PC-9 (cell line): ENCODE measurements around the gene TRAPPC12. TPM values are rescaled to one million over a fixed set of nuclear protein-coding genes. Genes with fewer than 3 reads are reported as not detected.
A peak's percentile ranks its signal among the peaks of the same experiment; 100 is the strongest.

Experiments used
- BruUV-seq: library from RNA; stranded (reverse); fragments of 400-500 nt; replicated peaks from 2 replicates; lab custom pipeline; 2021; lab: Mats Ljungman, UMichigan
- CTCF ChIA-PET: fragments of 300-600 bp; sonication (Branson Sonifier 250); formaldehyde crosslinking; loops from one replicate; lab custom pipeline; 2022; ENCODE audit warnings: antibody characterized with exemption; lab: Charles Lee
- POLR2A ChIA-PET: fragments of 300-600 bp; sonication (Branson Sonifier 250); formaldehyde crosslinking; loops from one replicate; lab custom pipeline; 2022; ENCODE audit warnings: antibody characterized with exemption; ENCODE audit not compliant: unreplicated experiment; lab: Charles Lee
- DNase-seq, 2 experiments: peaks; one replicate each; pipeline versions ENCODE4 v3.0.0 to v3.0.0-alpha.2; 2015 to 2022; ENCODE audit warnings: mixed read lengths in 1 of 2
- H2AFZ ChIP-seq: fragments of 200-600 bp; sonication (generic); 2 replicates; pipeline ENCODE4 v1.8.1; 2017; ENCODE audit warnings: antibody characterized with exemption
- H3F3A ChIP-seq: fragments of 200-600 bp; sonication (generic); 2 replicates; pipeline ENCODE4 v1.8.1; 2017; ENCODE audit warnings: antibody characterized with exemption, mild to moderate bottlenecking, low read depth; ENCODE audit not compliant: insufficient read depth
- H3K27ac ChIP-seq: fragments of 200-600 bp; sonication (generic); 2 replicates; pipeline ENCODE4 v1.6.1; 2016; ENCODE audit warnings: mixed run types
- H3K27me3 ChIP-seq: fragments of 200-600 bp; sonication (generic); 2 replicates; pipeline ENCODE4 v1.6.1; 2016; ENCODE audit warnings: low read depth, mixed run types; ENCODE audit not compliant: insufficient read depth
- H3K36me3 ChIP-seq: fragments of 200-600 bp; sonication (generic); 2 replicates; pipeline ENCODE4 v1.6.1; 2016; ENCODE audit warnings: low read depth, mixed run types
- H3K4me1 ChIP-seq: fragments of 200-600 bp; sonication (generic); replicated peaks from 2 replicates; pipeline ENCODE4 v1.6.1; 2016; ENCODE audit warnings: mixed run types; ENCODE audit not compliant: insufficient read depth
- H3K4me2 ChIP-seq: fragments of 200-600 bp; sonication (generic); 2 replicates; pipeline ENCODE4 v1.6.1; 2017; ENCODE audit warnings: mixed run types
- H3K4me3 ChIP-seq: fragments of 200-600 bp; sonication (generic); 2 replicates; pipeline ENCODE4 v1.6.1; 2016; ENCODE audit warnings: mixed run types
- H3K79me2 ChIP-seq: fragments of 200-600 bp; sonication (generic); 2 replicates; pipeline ENCODE4 v1.6.1; 2017; ENCODE audit warnings: low read depth, mixed run types
- H3K9me2 ChIP-seq: fragments of 200-600 bp; sonication (generic); 2 replicates; pipeline ENCODE4 v1.8.1; 2017; ENCODE audit warnings: mild to moderate bottlenecking; ENCODE audit not compliant: insufficient read depth
- H3K9me3 ChIP-seq: fragments of 200-600 bp; sonication (generic); 2 replicates; pipeline ENCODE4 v1.8.1; 2016; ENCODE audit warnings: low read depth; ENCODE audit not compliant: insufficient read depth
- H4K20me1 ChIP-seq: fragments of 200-600 bp; sonication (generic); 2 replicates; pipeline ENCODE4 v1.8.1; 2017; ENCODE audit not compliant: insufficient read depth
- CTCF ChIP-seq: fragments of 200-600 bp; sonication (generic); conservative IDR thresholded peaks from 2 replicates; pipeline ENCODE4 v1.6.1; 2017; ENCODE audit warnings: mixed run types, antibody characterized with exemption, mild to moderate bottlenecking, moderate library complexity
- EZH2 ChIP-seq: fragments of 200-600 bp; sonication (generic); IDR thresholded peaks from 2 replicates; pipeline ENCODE4 v1.8.0; 2017; ENCODE audit warnings: antibody characterized with exemption, low read depth
- intact Hi-C: fragments of 100-400 bp; cut with micrococcal nuclease; formaldehyde crosslinking; loops from one replicate; pipeline ENCODE4 v1.10.0; 2022; ENCODE audit not compliant: unreplicated experiment
- total RNA-seq: library from RNA; stranded (reverse); gene quantifications from 2 replicates; pipeline ENCODE4 v1.2.3, GENCODE V29; 2021

The TRAPPC12 gene
- total RNA-seq, 1 experiment from 2014 or later: 69.3 TPM

- H4K20me1 ChIP-seq: no peaks in the 10 kb centered on the region; the same call in none of the 2 replicates
- ChIA-PET CTCF (interaction anchor here (0.7 kb wide), 1 partner anchor 161 kb away, joined by 8 read pairs; no protein-coding TSS in a partner anchor), POLR2A (no interaction called here)
- H3K79me2 ChIP-seq: no peaks in the 10 kb centered on the region
- 0 out of 2 replicates have a peak, but pooled peaks cover 3% of the 10 kb centered on the region for H3K36me3 ChIP-seq
- BruUV-seq: no TSS peak
- H3K4me3 ChIP-seq: no peak overlapping the region
- H2AFZ ChIP-seq: no peak overlapping the region
- H3K27me3 ChIP-seq: no peaks in the 10 kb centered on the region
- H3K9me3 ChIP-seq: no peaks in the 10 kb centered on the region
- no peaks in the 10 kb centered on the region for H3K4me1 ChIP-seq
- intact Hi-C loops: loop anchor here (1.0 kb wide), 1 partner anchor 171 kb away; no protein-coding TSS in a partner anchor
- no peak for DNase-seq
- H3K9me2 ChIP-seq: no peaks in the 10 kb centered on the region
- peaks cover 4% of the 10 kb centered on the region; the same call in 1 of the 2 replicates for H3F3A ChIP-seq
- no peak overlapping the region for H3K4me2 ChIP-seq
- H3K27ac ChIP-seq: no peak overlapping the region
- no peak for TF ChIP-seq EZH2
- no peak for TF ChIP-seq CTCF
Observed at GRCh38 chr2:3480352-3481010, 101.0 kb downstream of the TRAPPC12 start.

GRCh38 chr2:3481011-3481400 lies 101.5 kb downstream of the TRAPPC12 start:
- BruUV-seq: no TSS peak
- TF ChIP-seq CTCF (no peak), EZH2 (no peak)
- Histone ChIP-seq H3F3A (peaks cover 4% of the 10 kb centered on the region; the same call in 1 of the 2 replicates), H3K4me3 (no peak overlapping the region), H3K9me3 (no peaks in the 10 kb centered on the region), H3K27me3 (no peaks in the 10 kb centered on the region), H3K4me1 (no peaks in the 10 kb centered on the region), H3K9me2 (no peaks in the 10 kb centered on the region), H4K20me1 (no peaks in the 10 kb centered on the region; the same call in none of the 2 replicates), H2AFZ (no peak overlapping the region), H3K36me3 (0 out of 2 replicates have a peak, but pooled peaks cover 3% of the 10 kb centered on the region), H3K27ac (no peak overlapping the region), H3K79me2 (no peaks in the 10 kb centered on the region), H3K4me2 (no peak overlapping the region)
- CTCF ChIA-PET: no interaction called here
- intact Hi-C loops: loop anchor here (1.0 kb wide), 1 partner anchor 170 kb away; no protein-coding TSS in a partner anchor
- POLR2A ChIA-PET: no interaction called here
- peak in 1 of 2 experiments; percentile 32 for DNase-seq

GRCh38 chr2:3481736-3482362 lies 102.4 kb downstream of the TRAPPC12 start:
- POLR2A ChIA-PET: no interaction called here
- no TSS peak for BruUV-seq

More at GRCh38 chr2:3481736-3482362, 102.4 kb downstream of the TRAPPC12 start:
- peaks cover 4% of the 10 kb centered on the region; the same call in 1 of the 2 replicates for H3F3A ChIP-seq
- intact Hi-C loops: loop anchor here (1.0 kb wide), 1 partner anchor 169 kb away; no protein-coding TSS in a partner anchor
- H4K20me1 ChIP-seq: no peaks in the 10 kb centered on the region; the same call in none of the 2 replicates
- H3K36me3 ChIP-seq: 0 out of 2 replicates have a peak, but pooled peaks cover 3% of the 10 kb centered on the region
- no peak overlapping the region for H2AFZ ChIP-seq
- H3K4me2 ChIP-seq: no peak overlapping the region
- CTCF ChIA-PET: no interaction called here
- no peak overlapping the region for H3K27ac ChIP-seq
- no peaks in the 10 kb centered on the region for H3K79me2 ChIP-seq
- no peak overlapping the region for H3K4me3 ChIP-seq
- DNase-seq: peak in 1 of 2 experiments; percentile 5
- H3K9me3 ChIP-seq: no peaks in the 10 kb centered on the region
- H3K9me2 ChIP-seq: no peaks in the 10 kb centered on the region
- H3K4me1 ChIP-seq: no peaks in the 10 kb centered on the region
- H3K27me3 ChIP-seq: no peaks in the 10 kb centered on the region
- TF ChIP-seq CTCF (no peak), EZH2 (no peak)
